Brain microvascular endothelial cell (primary cell): ENCODE measurements around the gene TBL2.
"Not testable (repeated sequence)": the region's sequence is repeated elsewhere in the genome, so short reads cannot be mapped to it uniquely, and the experiment has no call there.

ENCODE experiments used
- DNase-seq: peaks from one replicate; pipeline ENCODE4 v3.0.0-alpha.2; 2020
- H3K27ac ChIP-seq: fragments of 250-450 bp; sonication (Bioruptor Pico); 2 replicates; pipeline ENCODE4 v1.5.1; 2020; ENCODE audit warnings: mild to moderate bottlenecking, moderate library complexity
- H3K27me3 ChIP-seq: fragments of 250-450 bp; sonication (Bioruptor Pico); replicated peaks from 2 replicates; pipeline ENCODE4 v1.5.1; 2020; ENCODE audit warnings: mild to moderate bottlenecking
- H3K36me3 ChIP-seq: fragments of 250-450 bp; sonication (Bioruptor Pico); replicated peaks from 2 replicates; pipeline ENCODE4 v1.5.1; 2020; ENCODE audit warnings: mild to moderate bottlenecking
- H3K4me3 ChIP-seq: 2 replicates; pipeline ENCODE4 v1.5.1; 2011; ENCODE audit warnings: low read depth, mild to moderate bottlenecking, control low read depth, low read length, moderate library complexity
- CTCF ChIP-seq: IDR thresholded peaks from 2 replicates; pipeline ENCODE4 v1.5.1; 2011; ENCODE audit warnings: low read depth, mild to moderate bottlenecking, moderate library complexity, low read length, control low read depth, inconsistent platforms; ENCODE audit errors: missing control alignments
- in situ Hi-C: cut with HindIII; loops from 2 replicates; pipeline ENCODE4 v1.10.0; 2017; ENCODE audit warnings: low sequenced_read_pairs, low pct_ligation_motif_present

TBL2 gene

GRCh38 chr7:73622909-73623797 is 44.8 kb upstream of the TBL2 start:
- peaks cover 48% of the 10 kb centered on the region for H3K27me3 ChIP-seq
- H3K36me3 ChIP-seq, result no peaks in the 10 kb centered on the region
- H3K27ac ChIP-seq, result no peak overlapping the region
- H3K4me3 ChIP-seq, result no peak overlapping the region
- in situ Hi-C loops, result no loop called here
- TF ChIP-seq CTCF, result no peak
- no peak for DNase-seq

GRCh38 chr7:73622527-73622908 is 44.1 kb upstream of the TBL2 start:
- no peak for DNase-seq
- no peak for TF ChIP-seq CTCF
- no peak overlapping the region for H3K27ac ChIP-seq
- in situ Hi-C loops, result no loop called here
- H3K36me3 ChIP-seq, result no peaks in the 10 kb centered on the region
- H3K27me3 ChIP-seq, result peaks cover 43% of the 10 kb centered on the region
- no peak overlapping the region for H3K4me3 ChIP-seq

DNA sequence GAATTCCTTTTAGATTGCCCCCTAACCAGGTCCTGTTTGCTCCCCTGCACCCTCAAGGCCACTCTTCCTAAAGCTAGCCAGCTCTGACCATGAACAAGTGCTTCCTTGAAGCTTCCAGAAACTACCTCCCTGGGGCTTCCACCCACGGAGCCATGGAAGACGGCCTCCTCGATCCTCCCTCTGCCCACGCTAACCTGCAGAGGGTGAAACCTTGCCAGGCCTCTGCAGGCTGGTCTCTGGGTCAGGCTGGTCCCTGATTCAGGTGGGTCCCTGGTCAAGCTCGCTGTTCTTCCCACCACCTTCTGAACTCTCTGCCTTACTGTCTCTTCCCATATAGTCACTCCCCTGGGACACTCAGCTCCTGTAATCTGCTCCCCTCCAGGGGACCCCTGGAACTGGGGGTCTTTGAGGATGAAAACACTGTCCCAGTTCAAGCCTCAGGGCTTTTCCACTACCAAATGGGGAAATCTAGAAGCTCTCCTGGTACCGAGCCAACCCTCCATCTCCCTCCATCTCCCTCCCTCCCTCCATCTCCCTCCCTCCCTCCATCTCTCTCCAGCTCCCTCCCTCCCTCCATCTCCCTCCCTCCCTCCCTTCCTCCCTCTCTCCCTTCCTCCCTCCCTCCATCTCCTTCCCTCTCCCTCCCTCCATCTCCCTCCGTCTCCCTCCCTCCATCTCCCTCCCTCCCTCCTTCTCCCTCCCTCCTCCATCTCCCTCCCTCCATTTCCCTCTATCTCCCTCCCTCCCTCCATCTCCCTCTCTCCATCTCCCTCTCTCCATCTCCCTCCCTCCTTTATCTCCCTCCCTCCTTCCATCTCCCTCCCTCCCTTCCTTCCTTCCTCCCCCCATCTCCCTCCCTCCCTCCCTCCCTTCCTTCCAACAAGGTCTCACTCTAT is 43.0 kb upstream of the TBL2 start:
- in situ Hi-C loops, result no loop called here
- H3K27me3 ChIP-seq, result peaks cover 37% of the 10 kb centered on the region
- H3K27ac ChIP-seq, result no peak overlapping the region
- no peak overlapping the region for H3K4me3 ChIP-seq
- TF ChIP-seq CTCF, result no peak
- no peaks in the 10 kb centered on the region for H3K36me3 ChIP-seq
- no peak for DNase-seq

DNA sequence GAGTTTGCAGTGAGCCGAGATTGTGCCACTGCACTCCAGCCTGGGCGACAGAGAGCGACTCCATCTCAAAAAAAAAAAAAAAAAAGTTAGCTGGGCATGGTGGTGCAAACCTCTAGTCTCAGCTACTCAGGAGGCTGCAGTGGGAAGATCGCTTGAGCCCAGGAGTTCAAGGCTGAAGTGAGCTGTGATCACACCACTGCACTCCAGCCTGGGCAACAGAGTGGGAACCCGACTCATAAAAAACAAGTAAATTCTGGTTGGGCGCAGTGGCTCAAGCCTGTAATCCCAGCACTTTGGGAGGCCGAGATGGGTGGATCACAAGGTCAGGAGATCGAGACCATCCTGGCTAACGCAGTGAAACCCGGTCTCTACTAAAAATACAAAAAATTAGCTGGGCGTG is 41.0 kb upstream of the TBL2 start:
- peaks cover 27% of the 10 kb centered on the region for H3K27me3 ChIP-seq
- DNase-seq, result not testable (repeated sequence)

GRCh38 chr7:73618538-73618937 is 40.2 kb upstream of the TBL2 start:
- TF ChIP-seq CTCF, result no peak
- Histone ChIP-seq H3K36me3 (no peaks in the 10 kb centered on the region), H3K27me3 (peaks cover 22% of the 10 kb centered on the region), H3K4me3 (no peak overlapping the region), H3K27ac (no peak overlapping the region)
- in situ Hi-C loops, result no loop called here
- no peak for DNase-seq

More for the DNA sequence above, 41.0 kb upstream of the TBL2 start:
- H3K4me3 ChIP-seq, H3K36me3 ChIP-seq, in situ Hi-C loops, H3K27ac ChIP-seq: not testable (repeated sequence)

GRCh38 chr7:73617520-73617919 is 39.1 kb upstream of the TBL2 start:
- in situ Hi-C loops, H3K4me3 ChIP-seq, H3K27ac ChIP-seq, DNase-seq, H3K36me3 ChIP-seq: not testable (repeated sequence)
- H3K27me3 ChIP-seq, result peaks cover 11% of the 10 kb centered on the region
